CD4-positive, alpha-beta T cell treated with Interferon alpha-2 for 1 hour (primary cell): ENCODE results near the gene ZNF354B.
A peak's percentile ranks its signal among the peaks of the same experiment; 100 is the strongest.

ENCODE experiments used
- DNase-seq, 2 donors: peaks; one replicate each; pipeline ENCODE4 v3.0.0-alpha.2; 2020 to 2022

The ZNF354B gene

DNA sequence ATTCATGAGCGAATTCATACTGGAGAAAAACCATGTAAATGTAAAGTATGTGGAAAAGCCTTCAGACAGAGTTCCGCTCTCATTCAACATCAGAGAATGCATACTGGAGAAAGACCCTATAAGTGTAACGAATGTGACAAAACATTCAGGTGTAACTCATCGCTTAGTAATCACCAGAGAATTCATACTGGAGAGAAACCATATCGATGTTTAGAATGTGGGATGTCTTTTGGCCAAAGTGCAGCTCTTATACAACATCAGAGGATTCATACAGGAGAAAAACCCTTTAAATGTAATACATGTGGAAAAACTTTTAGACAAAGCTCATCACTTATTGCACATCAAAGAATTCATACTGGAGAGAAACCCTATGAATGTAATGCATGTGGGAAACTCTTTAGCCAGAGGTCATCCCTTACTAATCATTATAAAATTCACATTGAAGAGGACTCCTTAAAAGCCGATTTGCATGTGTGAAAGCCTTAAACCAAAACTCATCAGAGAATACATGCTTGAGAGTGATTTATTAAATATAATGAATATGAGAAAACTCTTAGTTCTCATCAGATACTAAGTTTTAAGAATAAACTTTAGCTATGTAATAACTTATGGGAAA is 24.2 kb downstream of the ZNF354B start:
- no peak for DNase-seq

DNA sequence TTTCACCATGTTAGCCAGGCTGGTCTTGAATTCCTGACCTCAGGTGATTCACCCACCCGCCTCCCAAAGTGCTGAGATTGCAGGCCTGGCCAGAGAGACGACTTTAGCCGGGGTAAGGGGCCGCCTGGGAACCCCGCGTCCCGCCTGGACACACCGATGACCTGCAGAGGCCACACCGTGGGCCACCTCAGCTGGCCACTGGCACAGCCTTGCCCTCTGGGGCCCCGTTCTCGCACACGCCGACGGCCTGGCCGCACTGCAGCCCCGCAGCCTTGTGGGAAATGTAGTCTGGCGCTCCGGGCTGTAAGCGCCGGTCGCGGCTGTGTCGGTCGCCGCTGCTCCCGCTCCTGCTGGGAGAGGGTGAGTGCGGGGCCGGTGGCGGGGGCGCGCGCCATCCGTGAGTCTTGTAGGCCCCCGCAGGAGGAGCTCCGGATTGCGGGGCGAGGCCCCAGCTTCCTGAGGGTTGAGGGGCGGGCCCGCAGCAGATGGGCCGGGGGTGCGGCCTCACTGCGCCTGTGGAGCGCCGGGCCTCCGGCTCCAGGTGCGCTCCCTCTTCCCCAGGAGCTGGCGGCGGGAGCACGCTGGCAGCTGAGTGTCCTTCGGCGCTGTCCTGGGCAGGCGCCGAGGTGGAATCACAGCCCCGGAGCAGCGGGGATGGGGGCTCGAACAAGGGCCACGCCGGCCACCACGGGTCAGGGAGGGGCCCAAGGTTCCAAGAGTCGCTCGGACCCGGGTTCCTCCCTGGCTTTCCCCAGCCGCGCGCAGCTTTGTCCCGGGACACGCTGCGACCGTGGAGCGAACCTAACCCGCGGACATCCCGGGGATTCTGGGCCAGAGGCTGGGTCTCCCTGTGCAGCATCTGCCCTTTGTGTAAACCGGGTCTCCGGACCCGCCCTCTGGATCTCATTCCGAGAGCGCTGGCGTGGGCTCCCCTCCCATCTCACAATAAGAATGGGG is 36.1 kb downstream of the ZNF354B start, which contains the start of gene ZFP2:
ZFP2 (plus strand) TSS at position 299 of the 957 bp plus-strand sequence. CDS start 35,401 bp downstream, outside the sequence.
- peak; percentile 12 to 17 for DNase-seq

DNA sequence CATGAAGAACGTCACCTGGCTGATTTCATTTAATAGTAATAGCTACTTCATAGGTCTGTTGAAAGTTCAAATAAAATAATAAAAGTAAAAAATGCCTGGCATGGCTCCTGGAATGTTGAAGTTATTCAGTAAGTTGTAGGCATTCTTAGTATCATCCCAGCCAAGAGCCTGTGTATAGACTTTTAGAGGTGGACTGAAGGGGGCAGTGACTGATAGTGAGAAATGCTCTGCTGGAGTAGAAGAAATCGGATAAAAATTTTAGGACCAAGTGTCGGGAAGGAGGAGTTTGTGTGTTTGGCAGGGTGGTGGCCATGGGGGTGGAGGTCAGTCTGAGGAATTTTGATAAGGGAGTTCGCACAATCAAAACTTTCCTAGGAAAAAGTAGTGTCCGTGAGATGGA is 39.5 kb downstream of the ZNF354B start:
- DNase-seq, result no peak

DNA sequence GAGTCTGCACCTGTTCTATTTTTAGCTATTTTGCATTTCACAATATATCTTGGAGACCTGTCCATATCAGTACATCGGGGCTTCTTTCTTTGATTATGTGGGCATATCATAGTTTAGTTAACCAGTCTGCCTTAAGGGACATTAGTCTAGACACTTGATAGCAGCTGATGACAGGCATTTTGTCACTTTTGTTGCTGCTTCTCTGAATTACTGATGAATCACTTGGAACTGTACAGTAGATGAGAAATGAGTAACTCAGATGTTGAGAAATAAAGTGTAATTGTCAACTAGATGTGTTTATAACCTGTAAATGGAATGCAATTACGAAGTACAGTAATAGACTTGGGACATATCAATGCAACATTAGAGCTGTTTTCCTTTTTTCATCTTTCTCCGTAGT is 43.1 kb downstream of the ZNF354B start:
- DNase-seq, result no peak

DNA sequence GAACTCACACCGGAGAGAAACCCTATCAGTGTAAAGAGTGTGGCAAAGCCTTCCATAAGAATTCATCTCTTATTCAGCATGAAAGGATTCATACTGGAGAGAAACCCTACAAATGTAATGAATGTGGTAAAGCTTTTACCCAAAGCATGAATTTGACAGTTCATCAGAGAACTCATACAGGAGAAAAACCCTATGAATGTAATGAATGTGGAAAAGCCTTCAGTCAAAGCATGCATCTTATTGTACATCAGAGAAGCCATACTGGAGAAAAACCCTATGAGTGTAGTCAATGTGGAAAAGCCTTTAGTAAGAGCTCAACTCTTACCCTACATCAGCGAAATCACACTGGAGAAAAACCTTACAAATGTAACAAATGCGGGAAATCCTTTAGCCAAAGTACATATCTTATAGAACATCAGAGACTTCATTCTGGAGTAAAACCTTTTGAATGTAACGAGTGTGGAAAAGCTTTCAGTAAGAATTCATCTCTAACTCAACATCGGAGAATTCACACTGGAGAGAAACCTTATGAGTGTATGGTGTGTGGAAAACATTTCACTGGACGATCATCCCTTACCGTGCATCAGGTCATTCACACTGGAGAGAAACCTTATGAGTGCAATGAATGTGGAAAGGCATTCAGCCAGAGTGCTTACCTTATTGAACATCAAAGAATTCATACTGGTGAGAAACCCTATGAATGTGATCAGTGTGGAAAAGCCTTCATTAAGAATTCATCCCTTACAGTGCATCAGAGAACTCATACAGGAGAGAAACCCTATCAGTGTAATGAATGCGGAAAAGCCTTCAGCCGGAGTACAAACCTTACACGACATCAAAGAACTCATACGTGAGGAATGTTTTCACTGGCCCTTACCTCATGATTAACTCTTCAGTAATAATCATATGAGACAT is 72.3 kb downstream of the ZNF354B start:
- no peak for DNase-seq
